Measurements from ENCODE around the gene ATXN7L1.

GRCh38 chr7:105905910-105906568 is 29.6 kb upstream of the ATXN7L1 start:
- TF ChIP-seq YY1 (IDR thresholded peaks at IDR 0.05; ENCODE audit: insufficient read depth, insufficient read length), result no peak
- TF ChIP-seq SUZ12 (IDR thresholded peaks at IDR 0.05; ENCODE audit: extremely low read depth, insufficient read depth, insufficient read length), result no peak
- no peak for TF ChIP-seq ZNF274 (IDR thresholded peaks at IDR 0.05; ENCODE audit: low read depth, low read length)
